Coronary artery (tissue), 2 donors: ENCODE results near the gene PKMYT1.

Experiments used
- DNase-seq: peaks from one replicate; pipeline ENCODE4 v3.0.0-alpha.2; 2017; ENCODE audit warnings: low spot score
- H3K27ac ChIP-seq, 2 donors: fragments of 200-600 bp; sonication (generic); one replicate each; pipeline ENCODE4 v1.5.1; 2016 to 2019
- H3K4me3 ChIP-seq: fragments of 200-600 bp; sonication (generic); 2 replicates; pipeline ENCODE4 v1.5.1; 2016; ENCODE audit warnings: mild to moderate bottlenecking, moderate library complexity
- CTCF ChIP-seq: fragments of 200-600 bp; sonication (generic); IDR thresholded peaks from one replicate; pipeline ENCODE4 v1.5.1; 2019; ENCODE audit warnings: antibody characterized with exemption

PKMYT1 gene

GRCh38 chr16:2985462-2985861 is 5.2 kb upstream of the PKMYT1 start:
- no peak overlapping the region for H3K4me3 ChIP-seq
- TF ChIP-seq CTCF = no peak
- no peak for DNase-seq
- peak overlapping the region; percentile 0 to 68 for H3K27ac ChIP-seq

- peak; percentile 99 for TF ChIP-seq CTCF
- Histone ChIP-seq H3K27ac (no peak overlapping the region), H3K4me3 (peak overlapping the region; percentile 36)
- DNase-seq = peak; percentile 84
Observed at GRCh38 chr16:2983706-2984136, 3.5 kb upstream of the PKMYT1 start.

GRCh38 chr16:2982402-2982801 is 2.2 kb upstream of the PKMYT1 start:
- H3K27ac ChIP-seq = no peak overlapping the region
- no peak for DNase-seq
- H3K4me3 ChIP-seq = no peak overlapping the region
- no peak for TF ChIP-seq CTCF

- DNase-seq = no peak
- Histone ChIP-seq H3K27ac (no peak overlapping the region), H3K4me3 (no peak overlapping the region)
- TF ChIP-seq CTCF = no peak
Observed at GRCh38 chr16:2981899-2982250, 1.6 kb upstream of the PKMYT1 start.

- TF ChIP-seq CTCF = no peak
- DNase-seq = no peak
- Histone ChIP-seq H3K27ac (no peak overlapping the region), H3K4me3 (peak overlapping the region; percentile 87)
Observed at GRCh38 chr16:2981177-2981898, 1.1 kb upstream of the PKMYT1 start.

GRCh38 chr16:2979669-2980226 is 498 bp downstream of the PKMYT1 start:
- no peak for DNase-seq
- Histone ChIP-seq H3K27ac (no peak overlapping the region), H3K4me3 (peak overlapping the region; percentile 87)
- TF ChIP-seq CTCF = no peak

- Histone ChIP-seq H3K27ac (no peak overlapping the region), H3K4me3 (no peak overlapping the region)
- no peak for DNase-seq
- TF ChIP-seq CTCF = no peak
Observed at GRCh38 chr16:2977440-2977839, 2.8 kb downstream of the PKMYT1 start.
